GM23248 (cell line): ENCODE data around the gene TP53. TPM values are rescaled to one million over a fixed set of nuclear protein-coding genes. Genes with fewer than 3 reads are reported as not detected.

Source experiments
- DNase-seq: peaks from one replicate; pipeline ENCODE4 v3.0.0-alpha.2; 2015
- H2AFZ ChIP-seq: fragments of 200-600 bp; sonication (generic); 2 replicates; pipeline ENCODE4 v1.6.1; 2016; ENCODE audit warnings: antibody characterized with exemption
- H3F3A ChIP-seq: fragments of 200-600 bp; sonication (generic); 2 replicates; pipeline ENCODE4 v1.6.1; 2016; ENCODE audit warnings: mild to moderate bottlenecking, antibody characterized with exemption, mixed run types; ENCODE audit not compliant: insufficient read depth
- H3K27ac ChIP-seq: fragments of 200-600 bp; sonication (generic); 2 replicates; pipeline ENCODE4 v1.5.1; 2016; ENCODE audit warnings: mild to moderate bottlenecking
- H3K27me3 ChIP-seq: fragments of 200-600 bp; sonication (generic); replicated peaks from 2 replicates; pipeline ENCODE4 v1.6.1; 2016; ENCODE audit warnings: mild to moderate bottlenecking; ENCODE audit not compliant: insufficient read depth
- H3K36me3 ChIP-seq: fragments of 200-600 bp; sonication (generic); 2 replicates; pipeline ENCODE4 v1.6.1; 2016; ENCODE audit warnings: low read depth, mild to moderate bottlenecking
- H3K4me1 ChIP-seq: fragments of 200-600 bp; sonication (generic); 2 replicates; pipeline ENCODE4 v1.6.1; 2016; ENCODE audit warnings: mild to moderate bottlenecking; ENCODE audit not compliant: insufficient read depth
- H3K4me2 ChIP-seq: fragments of 200-600 bp; sonication (generic); one replicate; pipeline ENCODE4 v1.6.1; 2016; ENCODE audit warnings: mild to moderate bottlenecking; ENCODE audit not compliant: unreplicated experiment
- H3K4me3 ChIP-seq: fragments of 200-600 bp; sonication (generic); 2 replicates; pipeline ENCODE4 v1.5.1; 2016; ENCODE audit warnings: mild to moderate bottlenecking
- H3K79me2 ChIP-seq: fragments of 200-600 bp; sonication (generic); 2 replicates; pipeline ENCODE4 v1.6.1; 2016; ENCODE audit warnings: mild to moderate bottlenecking; ENCODE audit not compliant: insufficient read depth
- H3K9ac ChIP-seq: fragments of 200-600 bp; sonication (generic); 2 replicates; pipeline ENCODE4 v1.6.1; 2016; ENCODE audit warnings: mild to moderate bottlenecking
- H3K9me2 ChIP-seq: fragments of 200-600 bp; sonication (generic); 2 replicates; pipeline ENCODE4 v1.6.1; 2016; ENCODE audit warnings: mixed run types, mild to moderate bottlenecking, moderate library complexity; ENCODE audit not compliant: insufficient read depth
- H3K9me3 ChIP-seq: fragments of 200-600 bp; sonication (generic); one replicate; pipeline ENCODE4 v1.6.1; 2017; ENCODE audit warnings: low read depth
- H4K20me1 ChIP-seq: fragments of 200-600 bp; sonication (generic); 2 replicates; pipeline ENCODE4 v1.6.0; 2016; ENCODE audit not compliant: insufficient read depth
- EZH2 ChIP-seq: fragments of 200-600 bp; sonication (generic); IDR thresholded peaks from 2 replicates; pipeline ENCODE4 v1.6.1; 2018; ENCODE audit warnings: antibody characterized with exemption, mild to moderate bottlenecking; ENCODE audit not compliant: insufficient read depth, poor library complexity, severe bottlenecking
- EZH2phosphoT487 ChIP-seq: fragments of 200-600 bp; sonication (generic); IDR thresholded peaks from 2 replicates; pipeline ENCODE4 v1.6.1; 2018; ENCODE audit warnings: antibody characterized with exemption, moderate library complexity, mild to moderate bottlenecking, low read depth; ENCODE audit not compliant: insufficient read depth
- WGBS, 2 experiments: methylation state at CpG; one replicate each; pipeline ENCODE4 v1.1.6; 2015 to 2017; ENCODE audit warnings: low lambda C conversion rate in 2 of 2, low coverage in 1 of 2; ENCODE audit errors: missing lambda C conversion rate in 2 of 2; 5-methylcytosine and 5-hydroxymethylcytosine counted together
- in situ Hi-C: fragments of 300-500 bp; cut with MboI; formaldehyde crosslinking; loops from 2 replicates; pipeline ENCODE4 v1.15.0; 2020
- polyA plus RNA-seq: library from polyadenylated mRNA; unstranded; fragments of >200 nt; fragmentation: Nextera tagmentation; extraction: Ambion mirVana; gene quantifications from 2 replicates; pipeline ENCODE4 v1.2.1, GENCODE V29; 2016
- total RNA-seq: library from RNA; depleted of rRNA; stranded (reverse); fragments of >200 nt; shearing (Covaris generic); gene quantifications from 2 replicates; pipeline ENCODE4 v1.2.3, GENCODE V29; 2014

TP53 gene
- total and polyA plus RNA-seq, 2 experiments from 2014 or later: 26.2 to 29.8 TPM

DNA sequence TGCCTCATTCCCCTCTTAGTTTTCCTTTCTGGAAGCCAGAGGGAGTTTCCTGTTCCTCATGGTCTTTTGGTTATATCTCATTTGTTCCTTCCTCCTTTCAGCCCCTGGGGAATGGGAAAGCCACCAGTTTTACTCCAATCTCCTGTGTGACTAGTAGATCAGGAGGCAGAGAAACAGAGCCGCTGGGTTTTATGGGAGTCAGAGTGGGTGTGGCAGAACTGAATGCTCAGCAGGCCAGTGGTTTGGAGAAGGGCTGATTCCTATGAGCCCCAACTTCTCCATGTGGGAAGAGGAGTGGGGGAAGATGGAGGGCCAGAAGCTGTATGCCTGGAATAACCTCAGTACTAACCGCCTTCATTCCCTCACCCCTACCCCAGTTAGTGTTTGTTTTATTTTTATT is 34.3 kb upstream of the TP53 start:
- no peak overlapping the region for H3K9ac ChIP-seq
- no peaks in the 10 kb centered on the region for H4K20me1 ChIP-seq
- no peaks in the 10 kb centered on the region for H3K36me3 ChIP-seq
- peaks cover 3% of the 10 kb centered on the region; the same call in 1 of the 2 replicates for H3K27me3 ChIP-seq
- H3K9me2 ChIP-seq: no peaks in the 10 kb centered on the region
- TF ChIP-seq EZH2phosphoT487 (no peak), EZH2 (no peak)
- H3K79me2 ChIP-seq: no peaks in the 10 kb centered on the region
- no peak overlapping the region for H3K4me3 ChIP-seq
- H2AFZ ChIP-seq: no peak overlapping the region
- no peaks in the 10 kb centered on the region for H3F3A ChIP-seq
- 70 to 75% methylated on average over 2 of the region's 2 CpGs for WGBS, 2 experiments
- H3K9me3 ChIP-seq: no peaks in the 10 kb centered on the region
- no peak for DNase-seq
- H3K4me1 ChIP-seq: peaks cover 2% of the 10 kb centered on the region; the same call in 1 of the 2 replicates
- H3K27ac ChIP-seq: no peak overlapping the region
- in situ Hi-C loops: no loop called here
- no peak overlapping the region for H3K4me2 ChIP-seq

DNA sequence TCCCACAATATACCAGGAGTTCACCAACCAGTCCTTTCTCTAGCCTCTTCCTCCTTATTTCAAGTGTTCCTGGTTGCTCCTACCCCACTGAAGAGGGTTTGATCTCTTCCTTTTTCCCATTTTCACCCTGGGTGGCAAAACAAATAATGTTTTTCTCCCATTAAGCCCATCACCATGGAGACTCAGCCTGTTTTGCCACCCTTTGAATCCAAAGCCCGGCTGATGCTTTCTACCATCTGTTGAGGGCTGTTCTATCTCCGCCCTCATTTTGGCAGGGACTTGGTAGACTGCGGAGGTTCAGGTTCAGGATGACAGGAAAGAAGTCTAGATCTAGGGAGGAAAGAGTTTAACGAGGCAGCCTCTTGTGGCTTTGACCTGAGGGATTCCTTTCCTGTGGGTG is 32.8 kb upstream of the TP53 start:
- Histone ChIP-seq H3K27ac (no peak overlapping the region), H3K4me2 (no peak overlapping the region), H3K27me3 (peaks cover 3% of the 10 kb centered on the region; the same call in 1 of the 2 replicates), H3K4me3 (no peak overlapping the region), H3K4me1 (peaks cover 4% of the 10 kb centered on the region; the same call in 1 of the 2 replicates), H3K36me3 (no peaks in the 10 kb centered on the region), H3K9me2 (no peaks in the 10 kb centered on the region), H4K20me1 (no peaks in the 10 kb centered on the region), H3K9me3 (no peaks in the 10 kb centered on the region), H3F3A (no peaks in the 10 kb centered on the region), H3K9ac (no peak overlapping the region), H3K79me2 (no peaks in the 10 kb centered on the region), H2AFZ (no peak overlapping the region)
- no peak for TF ChIP-seq EZH2
- no peak for TF ChIP-seq EZH2phosphoT487
- in situ Hi-C loops: no loop called here
- WGBS, 2 experiments: 14 to 15% methylated on average over 4 of the region's 4 CpGs
- DNase-seq: no peak

DNA sequence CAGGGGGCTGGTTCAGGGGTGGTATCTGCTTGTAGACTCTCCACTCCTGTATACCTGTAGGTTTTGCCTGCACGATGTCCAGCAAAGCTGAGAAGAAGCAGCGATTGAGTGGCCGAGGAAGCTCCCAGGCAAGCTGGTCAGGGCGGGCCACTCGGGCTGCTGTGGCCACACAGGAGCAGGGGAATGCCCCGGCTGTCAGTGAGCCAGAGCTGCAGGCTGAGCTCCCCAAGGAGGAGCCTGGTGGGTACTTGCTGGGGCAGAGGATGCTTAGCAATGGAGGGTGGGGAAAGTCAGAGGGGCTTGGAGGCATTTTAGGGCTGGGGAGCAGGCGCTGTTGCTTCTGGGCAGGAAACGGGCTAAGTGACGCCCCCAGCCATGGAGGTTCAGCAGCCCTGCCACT is 32.4 kb upstream of the TP53 start:
- Histone ChIP-seq H2AFZ (no peak overlapping the region), H3K9ac (no peak overlapping the region), H3K9me3 (no peaks in the 10 kb centered on the region), H3K79me2 (no peaks in the 10 kb centered on the region), H3K4me2 (no peak overlapping the region), H3K27me3 (peaks cover 3% of the 10 kb centered on the region; the same call in 1 of the 2 replicates), H3K4me1 (peaks cover 4% of the 10 kb centered on the region; the same call in 1 of the 2 replicates), H3K27ac (no peak overlapping the region), H3K36me3 (no peaks in the 10 kb centered on the region), H4K20me1 (no peaks in the 10 kb centered on the region), H3F3A (no peaks in the 10 kb centered on the region), H3K4me3 (no peak overlapping the region), H3K9me2 (no peaks in the 10 kb centered on the region)
- in situ Hi-C loops: no loop called here
- WGBS, 2 experiments: 55 to 63% methylated on average over 9 of the region's 9 CpGs
- no peak for DNase-seq
- TF ChIP-seq EZH2 (no peak), EZH2phosphoT487 (no peak)

DNA sequence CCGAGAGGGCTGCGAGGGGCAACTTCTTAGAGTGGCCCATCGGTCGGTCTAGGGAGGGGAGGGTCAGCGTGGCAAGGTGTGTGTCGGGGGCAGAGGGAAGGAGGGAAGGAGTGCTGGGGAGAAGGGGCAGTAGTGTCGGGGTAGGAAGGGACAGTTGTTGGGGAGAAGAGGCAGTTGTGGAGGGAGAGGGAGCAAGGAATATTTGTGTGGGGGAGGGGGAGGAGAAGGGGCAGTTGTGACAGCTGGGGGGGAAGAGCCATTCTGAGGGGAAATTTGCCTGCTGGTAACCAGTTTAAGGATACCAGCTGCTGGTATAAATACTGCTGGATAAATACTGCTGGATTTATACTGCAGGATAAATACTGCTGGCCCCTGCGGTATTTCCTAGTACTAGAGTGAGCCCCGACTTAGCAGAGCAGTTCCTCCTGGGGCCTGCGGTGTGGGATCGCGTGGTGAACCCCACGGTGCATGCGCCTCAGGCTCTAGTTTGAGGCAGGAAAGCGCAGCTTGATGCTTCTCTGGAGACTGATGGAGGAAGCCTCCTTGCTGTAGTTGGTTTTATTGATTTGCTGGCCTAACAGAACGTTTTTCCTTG is 30.6 kb upstream of the TP53 start:
- no peaks in the 10 kb centered on the region for H3K9me2 ChIP-seq
- H2AFZ ChIP-seq: peak overlapping the region; percentile 99
- peaks cover 4% of the 10 kb centered on the region; the same call in 1 of the 2 replicates for H3K4me1 ChIP-seq
- no peak overlapping the region for H3K27ac ChIP-seq
- no peaks in the 10 kb centered on the region for H3K36me3 ChIP-seq
- peaks cover 3% of the 10 kb centered on the region; the same call in 1 of the 2 replicates for H3K27me3 ChIP-seq
- H3K9ac ChIP-seq: peak overlapping the region; percentile 79
- in situ Hi-C loops: no loop called here
- H3K4me3 ChIP-seq: peak overlapping the region; percentile 97
- H3K4me2 ChIP-seq: peak overlapping the region; percentile 99
- 12% methylated on average over 12 to 16 of the region's 16 CpGs for WGBS, 2 experiments
- no peaks in the 10 kb centered on the region for H4K20me1 ChIP-seq
- H3K9me3 ChIP-seq: no peaks in the 10 kb centered on the region
- no peaks in the 10 kb centered on the region for H3K79me2 ChIP-seq
- H3F3A ChIP-seq: no peaks in the 10 kb centered on the region
- peak; percentile 43 for DNase-seq
- TF ChIP-seq EZH2: no peak
- no peak for TF ChIP-seq EZH2phosphoT487
